Breast epithelium (tissue), 4 donors: ENCODE measurements around the gene MTHFD1. TPM values are rescaled to one million over a fixed set of nuclear protein-coding genes. Genes with fewer than 3 reads are reported as not detected.
"Not testable (repeated sequence)": the region's sequence is repeated elsewhere in the genome, so short reads cannot be mapped to it uniquely, and the experiment has no call there.

Experiments used
- DNase-seq, 2 donors: peaks; one replicate each; pipeline ENCODE4 v3.0.0-alpha.2; 2019; ENCODE audit warnings: low spot score in 2 of 2
- H3K27ac ChIP-seq, 2 donors: fragments of 200-600 bp; sonication (generic) in 1 of 2; one replicate each; pipeline ENCODE4 v1.5.1; 2016 to 2019; ENCODE audit warnings: mild to moderate bottlenecking in 1 of 2
- H3K27me3 ChIP-seq, 2 donors: fragments of 200-600 bp; sonication (generic) in 1 of 2; one replicate each; pipeline versions ENCODE4 v1.5.1 to v1.6.0; 2017 to 2019; ENCODE audit warnings: control low read depth in 1 of 2, mild to moderate bottlenecking in 1 of 2
- H3K36me3 ChIP-seq: fragments of 200-600 bp; one replicate; pipeline ENCODE4 v1.5.1; 2019
- H3K4me1 ChIP-seq, 2 donors: fragments of 200-600 bp; sonication (generic); one replicate each; pipeline ENCODE4 v1.5.1; 2016 to 2019; ENCODE audit warnings: control low read depth in 1 of 2
- H3K4me3 ChIP-seq, 3 donors: fragments of 200-600 bp; sonication (generic); 1 replicate in 2 of 3; 2 replicates in 1 of 3; pipeline ENCODE4 v1.5.1; 2016 to 2019; ENCODE audit warnings: mild to moderate bottlenecking in 3 of 3, moderate library complexity in 2 of 3
- H3K9me3 ChIP-seq, 2 donors: fragments of 200-600 bp; sonication (generic) in 1 of 2; one replicate each; pipeline ENCODE4 v1.5.1; 2016 to 2019; ENCODE audit warnings: control low read depth in 1 of 2
- CTCF ChIP-seq, 3 donors: fragments of 450-650 bp; IDR thresholded peaks; one replicate each; pipeline ENCODE4 v1.5.1; 2016 to 2017; ENCODE audit warnings: antibody characterized with exemption in 3 of 3, mild to moderate bottlenecking in 3 of 3, moderate library complexity in 3 of 3
- POLR2A ChIP-seq: fragments of 450-650 bp; IDR thresholded peaks from one replicate; pipeline ENCODE4 v1.6.1; 2016; ENCODE audit warnings: antibody characterized with exemption, mild to moderate bottlenecking, moderate library complexity
- POLR2AphosphoS5 ChIP-seq, 3 donors: sonication (generic); formaldehyde crosslinking; IDR thresholded peaks; one replicate each; pipeline ENCODE4 v1.6.1; 2017; ENCODE audit warnings: antibody characterized with exemption in 3 of 3
- intact Hi-C: fragments of 100-400 bp; cut with DNase I; formaldehyde crosslinking; loops from one replicate; pipeline ENCODE4 v1.15.1; 2023; ENCODE audit warnings: low total_unique reads
- total RNA-seq, 3 donors: library from RNA; depleted of rRNA; stranded (reverse); fragments of >200 nt; gene quantifications; one replicate each; pipeline ENCODE4 v1.1.0, GENCODE V29; 2016

The MTHFD1 gene
- total RNA-seq, 3 donors from 2014 or later = 48.5 to 126 (median 50.3) TPM

GRCh38 chr14:64387232-64387781 lies 846 bp upstream of the MTHFD1 start:
- H3K36me3 ChIP-seq = no peaks in the 10 kb centered on the region
- H3K9me3 ChIP-seq = no peaks in the 10 kb centered on the region
- intact Hi-C loops = no loop called here
- peaks cover 0 to 15% of the 10 kb centered on the region in 2 donors for H3K4me1 ChIP-seq
- H3K4me3 ChIP-seq = peak overlapping the region; percentile 56 to 77 (median 72)
- DNase-seq = peak in 1 of 2 donors; percentile 22
- H3K27ac ChIP-seq = peak overlapping the region; percentile 90 to 93
- TF ChIP-seq POLR2A = no peak
- no peak for TF ChIP-seq POLR2AphosphoS5 (IDR thresholded peaks at IDR 0.05)
- no peak for TF ChIP-seq CTCF (IDR thresholded peaks at IDR 0.05)
- no peaks in the 10 kb centered on the region for H3K27me3 ChIP-seq

GRCh38 chr14:64388533-64389285 lies 556 bp downstream of the MTHFD1 start:
- intact Hi-C loops = no loop called here
- H3K27ac ChIP-seq = peak overlapping the region; percentile 90 to 93
- H3K36me3 ChIP-seq = no peaks in the 10 kb centered on the region
- no peak for TF ChIP-seq POLR2A
- no peak for TF ChIP-seq POLR2AphosphoS5 (IDR thresholded peaks at IDR 0.05)
- no peaks in the 10 kb centered on the region for H3K9me3 ChIP-seq
- peak overlapping the region; percentile 56 to 77 (median 72) for H3K4me3 ChIP-seq
- H3K27me3 ChIP-seq = no peaks in the 10 kb centered on the region
- peaks cover 0 to 15% of the 10 kb centered on the region in 2 donors for H3K4me1 ChIP-seq
- no peak for DNase-seq

- no peak for TF ChIP-seq POLR2A
- TF ChIP-seq CTCF (IDR thresholded peaks at IDR 0.05) = no peak
- TF ChIP-seq POLR2AphosphoS5 (IDR thresholded peaks at IDR 0.05) = no peak
- DNase-seq = no peak
- Histone ChIP-seq H3K4me3 (no peak overlapping the region), H3K36me3 (no peaks in the 10 kb centered on the region), H3K27me3 (no peaks in the 10 kb centered on the region), H3K27ac (no peak overlapping the region), H3K9me3 (no peaks in the 10 kb centered on the region), H3K4me1 (peaks cover 0 to 15% of the 10 kb centered on the region in 2 donors)
- intact Hi-C loops = no loop called here
Measured at GRCh38 chr14:64391113-64391725, 3.1 kb downstream of the MTHFD1 start.

- Histone ChIP-seq H3K9me3 (no peaks in the 10 kb centered on the region), H3K4me3 (no peak overlapping the region), H3K27ac (no peak overlapping the region), H3K4me1 (peaks cover 0 to 14% of the 10 kb centered on the region in 2 donors), H3K27me3 (no peaks in the 10 kb centered on the region), H3K36me3 (no peaks in the 10 kb centered on the region)
- DNase-seq = no peak
- intact Hi-C loops = no loop called here
- TF ChIP-seq POLR2AphosphoS5 (IDR thresholded peaks at IDR 0.05) = no peak
- no peak for TF ChIP-seq POLR2A
- no peak for TF ChIP-seq CTCF (IDR thresholded peaks at IDR 0.05)
Measured at GRCh38 chr14:64391986-64392385, 3.8 kb downstream of the MTHFD1 start.

- intact Hi-C loops, DNase-seq, H3K36me3 ChIP-seq: not testable (repeated sequence)
Measured at GRCh38 chr14:64393189-64393726, 5.1 kb downstream of the MTHFD1 start.

GRCh38 chr14:64394423-64394822 lies 6.3 kb downstream of the MTHFD1 start:
- H3K27me3 ChIP-seq = no peaks in the 10 kb centered on the region
- TF ChIP-seq POLR2A (no peak), CTCF (IDR thresholded peaks at IDR 0.05) (no peak), POLR2AphosphoS5 (IDR thresholded peaks at IDR 0.05) (no peak)

More at GRCh38 chr14:64393189-64393726, 5.1 kb downstream of the MTHFD1 start:
- not testable (repeated sequence) for H3K27me3 ChIP-seq, H3K4me3 ChIP-seq, H3K9me3 ChIP-seq, H3K27ac ChIP-seq
- peaks cover 0 to 11% of the 10 kb centered on the region in 2 donors for H3K4me1 ChIP-seq

More at GRCh38 chr14:64394423-64394822, 6.3 kb downstream of the MTHFD1 start:
- Histone ChIP-seq H3K27ac (no peak overlapping the region), H3K4me3 (no peak overlapping the region), H3K4me1 (peaks cover 0 to 7% of the 10 kb centered on the region in 2 donors), H3K36me3 (no peaks in the 10 kb centered on the region), H3K9me3 (no peaks in the 10 kb centered on the region)
- DNase-seq = no peak
- intact Hi-C loops = no loop called here
